SK-N-SH treated with all-trans-retinoic acid at 6 μM for 48 hours (cell line): ENCODE results near the gene CGRRF1.

Experiments
- ATAC-seq: fragments of 200-7000 bp; cut with Tn5 transposase; 3 replicates; pipeline ENCODE4 v1.9.1; 2020; ENCODE audit warnings: mild to moderate bottlenecking, moderate library complexity
- ARNTL ChIP-seq: fragments of 450-650 bp; formaldehyde crosslinking; IDR thresholded peaks from 2 replicates; pipeline ENCODE4 v1.5.0; 2020; ENCODE audit warnings: low read depth, mild to moderate bottlenecking, moderate library complexity, borderline replicate concordance
- BACH2 ChIP-seq: fragments of 250-450 bp; sonication (Bioruptor Pico); IDR thresholded peaks from 2 replicates; pipeline ENCODE4 v1.9.0; 2021; ENCODE audit warnings: mild to moderate bottlenecking, borderline replicate concordance
- CSDC2 ChIP-seq: fragments of 250-450 bp; sonication (Bioruptor Pico); IDR thresholded peaks from 2 replicates; pipeline ENCODE4 v1.5.0; 2020; ENCODE audit warnings: mild to moderate bottlenecking, moderate library complexity
- GLIS3 ChIP-seq: fragments of 250-450 bp; sonication (Bioruptor Pico); IDR thresholded peaks from 2 replicates; pipeline ENCODE4 v1.5.0; 2020; ENCODE audit warnings: mild to moderate bottlenecking, moderate library complexity
- ISL1 ChIP-seq: fragments of 250-450 bp; sonication (Bioruptor Pico); IDR thresholded peaks from 2 replicates; pipeline ENCODE4 v2.1.2; 2022; ENCODE audit warnings: mild to moderate bottlenecking, moderate library complexity
- OSR1 ChIP-seq: fragments of 250-450 bp; sonication (Bioruptor Pico); IDR thresholded peaks from 2 replicates; pipeline ENCODE4 v1.8.0; 2022; ENCODE audit warnings: moderate library complexity, mild to moderate bottlenecking, inconsistent platforms
- PPARA ChIP-seq: fragments of 250-450 bp; sonication (Bioruptor Pico); IDR thresholded peaks from 2 replicates; pipeline ENCODE4 v1.5.0; 2020; ENCODE audit warnings: mild to moderate bottlenecking, borderline replicate concordance
- RARB ChIP-seq: fragments of 250-450 bp; sonication (Bioruptor Pico); IDR thresholded peaks from 2 replicates; pipeline ENCODE4 v1.8.0; 2021; ENCODE audit warnings: mild to moderate bottlenecking, moderate library complexity
- SNAI2 ChIP-seq: fragments of 250-450 bp; sonication (Bioruptor Pico); IDR thresholded peaks from 2 replicates; pipeline ENCODE4 v1.5.0; 2020; ENCODE audit warnings: mild to moderate bottlenecking, moderate library complexity
- TCF4 ChIP-seq: fragments of 250-450 bp; sonication (Bioruptor Pico); IDR thresholded peaks from 2 replicates; pipeline ENCODE4 v1.8.0; 2021; ENCODE audit warnings: mild to moderate bottlenecking, moderate library complexity, borderline replicate concordance
- TOX ChIP-seq: fragments of 250-450 bp; sonication (Bioruptor Pico); IDR thresholded peaks from 2 replicates; pipeline ENCODE4 v1.8.0; 2021; ENCODE audit warnings: mild to moderate bottlenecking, moderate library complexity, borderline replicate concordance
- ZC3H10 ChIP-seq: fragments of 250-450 bp; sonication (Bioruptor Pico); IDR thresholded peaks from 2 replicates; pipeline ENCODE4 v1.5.1; 2021; ENCODE audit warnings: mild to moderate bottlenecking, moderate library complexity
- ZFP3 ChIP-seq: fragments of 250-450 bp; sonication (Bioruptor Pico); IDR thresholded peaks from 2 replicates; pipeline ENCODE4 v1.5.0; 2020; ENCODE audit warnings: mild to moderate bottlenecking, moderate library complexity
- ZFP30 ChIP-seq: fragments of 450-650 bp; formaldehyde crosslinking; IDR thresholded peaks from 2 replicates; pipeline ENCODE4 v1.5.0; 2022; ENCODE audit warnings: mild to moderate bottlenecking, moderate library complexity
- ZNF565 ChIP-seq: fragments of 450-650 bp; formaldehyde crosslinking; conservative IDR thresholded peaks from 2 replicates; pipeline ENCODE4 v1.5.0; 2020; ENCODE audit warnings: low read depth, mild to moderate bottlenecking, moderate library complexity
- ZNF70 ChIP-seq: fragments of 450-650 bp; formaldehyde crosslinking; IDR thresholded peaks from 2 replicates; pipeline ENCODE4 v1.5.0; 2020; ENCODE audit warnings: mild to moderate bottlenecking, moderate library complexity
- TF ChIP-seq, protein P1 (sequence below): fragments of 250-450 bp; sonication (Bioruptor Pico); IDR thresholded peaks from 2 replicates; pipeline ENCODE4 v1.8.0; 2021; ENCODE audit warnings: low read depth, mild to moderate bottlenecking, moderate library complexity, borderline replicate concordance
- TF ChIP-seq, protein P2 (sequence below): fragments of 250-450 bp; sonication (Bioruptor Pico); IDR thresholded peaks from 2 replicates; pipeline ENCODE4 v1.8.0; 2020; ENCODE audit warnings: mild to moderate bottlenecking, moderate library complexity, borderline replicate concordance
- TF ChIP-seq, protein P3 (sequence below): fragments of 250-450 bp; sonication (Bioruptor Pico); IDR thresholded peaks from 2 replicates; pipeline ENCODE4 v1.5.0; 2020; ENCODE audit warnings: mild to moderate bottlenecking, moderate library complexity
- TF ChIP-seq, protein P4 (sequence below): fragments of 250-450 bp; sonication (Bioruptor Pico); IDR thresholded peaks from 2 replicates; pipeline ENCODE4 v1.5.1; 2021; ENCODE audit warnings: mild to moderate bottlenecking, moderate library complexity

The CGRRF1 gene

DNA sequence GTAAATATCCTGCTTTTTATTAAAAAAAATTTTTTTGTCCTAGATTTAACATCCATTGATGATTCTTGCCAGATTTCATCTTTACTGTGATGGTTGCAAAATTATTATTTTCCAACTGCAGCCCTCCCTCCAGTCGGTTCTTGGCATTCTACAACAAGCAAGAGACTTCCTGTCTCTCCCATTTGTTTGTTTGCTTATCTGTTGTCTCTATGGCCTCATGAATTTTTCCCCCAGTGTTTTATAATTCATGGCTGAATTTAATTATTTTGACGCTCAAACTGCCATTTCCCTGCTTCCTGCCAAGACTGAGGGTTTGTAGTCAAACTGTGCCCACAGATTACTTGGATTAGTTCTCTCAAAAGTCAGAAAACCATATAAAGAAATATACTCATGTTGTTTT lies 25.9 kb downstream of the CGRRF1 start:
- TF ChIP-seq TOX (no peak), PPARA (CRISPR knock-in tag) (no peak), CSDC2 (CRISPR knock-in tag) (no peak), ZNF565 (CRISPR knock-in tag) (no peak), BACH2 (CRISPR knock-in tag) (no peak), ISL1 (CRISPR knock-in tag) (no peak), GLIS3 (no peak), ARNTL (CRISPR knock-in tag) (no peak), ZC3H10 (CRISPR knock-in tag) (no peak)
- TF ChIP-seq, protein P1, sequence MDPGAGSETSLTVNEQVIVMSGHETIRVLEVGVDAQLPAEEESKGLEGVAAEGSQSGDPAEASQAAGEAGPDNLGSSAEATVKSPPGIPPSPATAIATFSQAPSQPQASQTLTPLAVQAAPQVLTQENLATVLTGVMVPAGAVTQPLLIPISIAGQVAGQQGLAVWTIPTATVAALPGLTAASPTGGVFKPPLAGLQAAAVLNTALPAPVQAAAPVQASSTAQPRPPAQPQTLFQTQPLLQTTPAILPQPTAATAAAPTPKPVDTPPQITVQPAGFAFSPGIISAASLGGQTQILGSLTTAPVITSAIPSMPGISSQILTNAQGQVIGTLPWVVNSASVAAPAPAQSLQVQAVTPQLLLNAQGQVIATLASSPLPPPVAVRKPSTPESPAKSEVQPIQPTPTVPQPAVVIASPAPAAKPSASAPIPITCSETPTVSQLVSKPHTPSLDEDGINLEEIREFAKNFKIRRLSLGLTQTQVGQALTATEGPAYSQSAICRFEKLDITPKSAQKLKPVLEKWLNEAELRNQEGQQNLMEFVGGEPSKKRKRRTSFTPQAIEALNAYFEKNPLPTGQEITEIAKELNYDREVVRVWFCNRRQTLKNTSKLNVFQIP (CRISPR knock-in tag) = no peak
- TF ChIP-seq, protein P2, sequence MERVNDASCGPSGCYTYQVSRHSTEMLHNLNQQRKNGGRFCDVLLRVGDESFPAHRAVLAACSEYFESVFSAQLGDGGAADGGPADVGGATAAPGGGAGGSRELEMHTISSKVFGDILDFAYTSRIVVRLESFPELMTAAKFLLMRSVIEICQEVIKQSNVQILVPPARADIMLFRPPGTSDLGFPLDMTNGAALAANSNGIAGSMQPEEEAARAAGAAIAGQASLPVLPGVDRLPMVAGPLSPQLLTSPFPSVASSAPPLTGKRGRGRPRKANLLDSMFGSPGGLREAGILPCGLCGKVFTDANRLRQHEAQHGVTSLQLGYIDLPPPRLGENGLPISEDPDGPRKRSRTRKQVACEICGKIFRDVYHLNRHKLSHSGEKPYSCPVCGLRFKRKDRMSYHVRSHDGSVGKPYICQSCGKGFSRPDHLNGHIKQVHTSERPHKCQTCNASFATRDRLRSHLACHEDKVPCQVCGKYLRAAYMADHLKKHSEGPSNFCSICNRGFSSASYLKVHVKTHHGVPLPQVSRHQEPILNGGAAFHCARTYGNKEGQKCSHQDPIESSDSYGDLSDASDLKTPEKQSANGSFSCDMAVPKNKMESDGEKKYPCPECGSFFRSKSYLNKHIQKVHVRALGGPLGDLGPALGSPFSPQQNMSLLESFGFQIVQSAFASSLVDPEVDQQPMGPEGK (CRISPR knock-in tag) = no peak
- TF ChIP-seq, protein P3, sequence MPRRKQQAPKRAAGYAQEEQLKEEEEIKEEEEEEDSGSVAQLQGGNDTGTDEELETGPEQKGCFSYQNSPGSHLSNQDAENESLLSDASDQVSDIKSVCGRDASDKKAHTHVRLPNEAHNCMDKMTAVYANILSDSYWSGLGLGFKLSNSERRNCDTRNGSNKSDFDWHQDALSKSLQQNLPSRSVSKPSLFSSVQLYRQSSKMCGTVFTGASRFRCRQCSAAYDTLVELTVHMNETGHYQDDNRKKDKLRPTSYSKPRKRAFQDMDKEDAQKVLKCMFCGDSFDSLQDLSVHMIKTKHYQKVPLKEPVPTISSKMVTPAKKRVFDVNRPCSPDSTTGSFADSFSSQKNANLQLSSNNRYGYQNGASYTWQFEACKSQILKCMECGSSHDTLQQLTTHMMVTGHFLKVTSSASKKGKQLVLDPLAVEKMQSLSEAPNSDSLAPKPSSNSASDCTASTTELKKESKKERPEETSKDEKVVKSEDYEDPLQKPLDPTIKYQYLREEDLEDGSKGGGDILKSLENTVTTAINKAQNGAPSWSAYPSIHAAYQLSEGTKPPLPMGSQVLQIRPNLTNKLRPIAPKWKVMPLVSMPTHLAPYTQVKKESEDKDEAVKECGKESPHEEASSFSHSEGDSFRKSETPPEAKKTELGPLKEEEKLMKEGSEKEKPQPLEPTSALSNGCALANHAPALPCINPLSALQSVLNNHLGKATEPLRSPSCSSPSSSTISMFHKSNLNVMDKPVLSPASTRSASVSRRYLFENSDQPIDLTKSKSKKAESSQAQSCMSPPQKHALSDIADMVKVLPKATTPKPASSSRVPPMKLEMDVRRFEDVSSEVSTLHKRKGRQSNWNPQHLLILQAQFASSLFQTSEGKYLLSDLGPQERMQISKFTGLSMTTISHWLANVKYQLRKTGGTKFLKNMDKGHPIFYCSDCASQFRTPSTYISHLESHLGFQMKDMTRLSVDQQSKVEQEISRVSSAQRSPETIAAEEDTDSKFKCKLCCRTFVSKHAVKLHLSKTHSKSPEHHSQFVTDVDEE = no peak
- ATAC-seq = no peak

DNA sequence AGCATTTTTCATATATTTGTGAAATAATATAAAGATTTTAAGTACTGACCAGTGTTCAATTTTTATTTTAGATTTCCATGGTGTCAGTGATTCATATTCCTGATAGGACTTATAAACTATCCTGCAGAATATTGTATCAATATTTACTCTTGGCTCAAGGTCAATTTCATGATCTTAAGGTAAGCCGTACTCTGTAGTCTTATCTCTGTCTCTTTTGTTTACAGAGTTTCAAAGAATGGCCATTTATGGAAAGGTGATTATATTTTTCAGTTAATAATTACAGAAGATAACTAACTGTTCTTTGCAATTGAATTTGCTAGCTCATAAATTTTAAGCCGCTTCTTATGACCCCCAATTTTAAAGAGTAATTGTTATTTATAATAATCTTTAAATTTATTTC lies 27.9 kb downstream of the CGRRF1 start:
- no peak for TF ChIP-seq TOX
- TF ChIP-seq, protein P1 (CRISPR knock-in tag) = no peak
- no peak for TF ChIP-seq GLIS3
- no peak for TF ChIP-seq RARB
- no peak for TF ChIP-seq OSR1
- TF ChIP-seq PPARA (CRISPR knock-in tag) = no peak
- no peak for TF ChIP-seq BACH2 (CRISPR knock-in tag)
- no peak for TF ChIP-seq TCF4
- no peak for TF ChIP-seq ZFP30 (CRISPR knock-in tag)
- no peak for TF ChIP-seq ZFP3 (CRISPR knock-in tag)
- TF ChIP-seq, protein P3 = no peak
- ATAC-seq = no peak

DNA sequence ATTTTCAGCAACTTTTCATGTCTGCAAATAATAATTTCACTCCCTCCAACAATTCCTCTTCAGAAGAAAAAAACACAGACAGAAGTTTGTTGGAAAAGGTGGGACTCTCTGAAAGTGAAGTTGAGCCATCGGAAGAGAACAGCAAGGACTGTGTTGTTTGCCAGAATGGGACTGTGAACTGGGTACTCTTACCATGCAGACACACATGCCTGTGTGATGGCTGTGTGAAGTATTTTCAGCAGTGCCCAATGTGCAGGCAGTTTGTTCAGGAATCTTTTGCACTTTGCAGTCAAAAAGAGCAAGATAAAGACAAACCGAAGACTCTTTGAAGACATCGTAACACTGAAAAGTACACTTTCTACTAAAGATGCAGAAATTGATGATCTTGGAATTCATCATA lies 28.3 kb downstream of the CGRRF1 start:
- no peak for ATAC-seq
- TF ChIP-seq TOX (no peak), SNAI2 (no peak), GLIS3 (no peak), TCF4 (no peak), RARB (no peak), ZC3H10 (CRISPR knock-in tag) (no peak), ZNF70 (CRISPR knock-in tag) (no peak), ARNTL (CRISPR knock-in tag) (no peak)
- TF ChIP-seq, protein P4, sequence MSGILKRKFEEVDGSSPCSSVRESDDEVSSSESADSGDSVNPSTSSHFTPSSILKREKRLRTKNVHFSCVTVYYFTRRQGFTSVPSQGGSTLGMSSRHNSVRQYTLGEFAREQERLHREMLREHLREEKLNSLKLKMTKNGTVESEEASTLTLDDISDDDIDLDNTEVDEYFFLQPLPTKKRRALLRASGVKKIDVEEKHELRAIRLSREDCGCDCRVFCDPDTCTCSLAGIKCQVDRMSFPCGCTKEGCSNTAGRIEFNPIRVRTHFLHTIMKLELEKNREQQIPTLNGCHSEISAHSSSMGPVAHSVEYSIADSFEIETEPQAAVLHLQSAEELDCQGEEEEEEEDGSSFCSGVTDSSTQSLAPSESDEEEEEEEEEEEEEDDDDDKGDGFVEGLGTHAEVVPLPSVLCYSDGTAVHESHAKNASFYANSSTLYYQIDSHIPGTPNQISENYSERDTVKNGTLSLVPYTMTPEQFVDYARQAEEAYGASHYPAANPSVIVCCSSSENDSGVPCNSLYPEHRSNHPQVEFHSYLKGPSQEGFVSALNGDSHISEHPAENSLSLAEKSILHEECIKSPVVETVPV (CRISPR knock-in tag) = no peak
- TF ChIP-seq, protein P3 = no peak
- TF ChIP-seq, protein P1 (CRISPR knock-in tag) = no peak
